NK-92 treated with Interleukin-12 subunit alpha and Interleukin-12 subunit beta, amount 100 ng/mL, for 24 hours (cell line): ENCODE results near the gene PPP3R1.

Source experiments
- DNase-seq: peaks from one replicate; lab custom pipeline; 2025; lab: John Stamatoyannopoulos, UW

PPP3R1 gene

DNA sequence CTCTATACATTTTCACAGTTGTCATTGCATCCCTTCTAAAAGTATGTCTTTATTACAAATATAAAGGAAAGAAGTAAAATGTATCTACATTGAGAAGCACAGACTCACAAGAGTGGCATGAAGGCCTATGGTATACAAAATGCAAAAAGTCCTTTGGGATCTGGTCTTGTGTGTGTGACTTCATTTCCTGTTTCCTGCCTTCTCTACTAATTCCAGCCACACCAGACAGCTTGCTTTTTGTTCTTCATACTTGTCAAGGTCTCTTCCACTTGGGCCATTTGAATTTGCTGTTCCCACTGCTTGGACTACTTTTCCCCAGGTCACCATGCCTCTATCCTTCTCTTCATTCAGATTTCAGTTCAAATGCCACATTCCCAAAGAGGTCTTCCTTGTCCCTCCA is 101.3 kb downstream of the PPP3R1 start:
- DNase-seq: no peak

DNA sequence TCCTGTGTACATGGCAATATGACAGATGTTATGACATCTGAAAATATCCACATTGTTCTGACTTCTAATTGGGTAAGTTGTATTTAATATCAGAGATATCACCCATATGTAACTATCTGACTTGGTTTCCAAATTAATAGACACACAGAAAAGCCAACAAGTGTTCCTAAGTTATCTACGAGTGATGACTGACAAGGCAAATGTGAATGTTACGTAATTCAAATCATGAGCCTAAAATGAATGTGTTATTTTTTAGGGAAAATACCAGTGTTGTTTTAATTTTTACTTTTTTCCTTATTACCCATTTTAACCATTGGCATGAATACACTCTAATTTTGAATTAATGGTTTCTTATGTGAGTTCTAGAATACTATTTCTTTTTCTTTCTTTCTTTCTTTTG is 110.5 kb downstream of the PPP3R1 start:
- DNase-seq: no peak

DNA sequence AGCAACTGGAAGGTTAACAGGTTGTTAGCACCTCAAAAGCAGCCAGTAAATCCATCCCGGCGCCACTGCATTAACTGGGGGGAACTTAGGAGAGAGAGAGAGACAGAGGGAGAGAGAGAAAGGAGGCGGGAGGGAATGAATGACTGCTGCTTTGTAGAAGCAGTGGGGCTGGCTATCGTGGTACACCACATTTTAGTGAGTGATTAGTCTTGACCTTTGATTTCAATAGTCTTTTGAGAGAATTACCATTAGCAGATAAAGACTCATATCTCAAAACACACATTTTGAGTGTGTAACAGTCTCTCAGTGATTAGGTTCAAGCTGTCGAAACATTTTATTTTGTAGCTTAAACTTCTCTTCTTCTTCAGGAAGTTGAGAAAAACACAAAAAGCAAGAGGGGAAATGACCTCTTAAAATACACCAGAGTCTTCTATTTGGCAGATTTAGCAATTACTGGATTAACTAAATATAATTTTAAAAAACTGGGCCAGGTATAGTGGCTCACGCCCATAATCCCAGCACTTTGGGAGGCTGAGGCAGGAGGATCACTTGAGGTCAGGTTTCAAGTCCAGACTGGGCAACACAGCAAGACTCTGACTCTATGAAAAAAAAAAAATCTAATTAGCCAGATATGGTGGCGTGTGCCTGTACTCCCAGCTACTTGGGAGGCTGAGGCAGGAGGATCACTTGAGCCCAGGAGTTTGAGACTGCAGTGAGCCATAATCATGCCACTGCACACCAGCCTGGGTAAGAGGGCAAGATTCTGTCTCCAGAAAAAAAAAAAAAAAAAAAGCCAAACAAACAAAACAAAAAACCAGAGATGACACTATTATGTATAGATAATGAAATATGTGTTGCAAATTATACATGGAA is 116.6 kb downstream of the PPP3R1 start:
- no peak for DNase-seq

DNA sequence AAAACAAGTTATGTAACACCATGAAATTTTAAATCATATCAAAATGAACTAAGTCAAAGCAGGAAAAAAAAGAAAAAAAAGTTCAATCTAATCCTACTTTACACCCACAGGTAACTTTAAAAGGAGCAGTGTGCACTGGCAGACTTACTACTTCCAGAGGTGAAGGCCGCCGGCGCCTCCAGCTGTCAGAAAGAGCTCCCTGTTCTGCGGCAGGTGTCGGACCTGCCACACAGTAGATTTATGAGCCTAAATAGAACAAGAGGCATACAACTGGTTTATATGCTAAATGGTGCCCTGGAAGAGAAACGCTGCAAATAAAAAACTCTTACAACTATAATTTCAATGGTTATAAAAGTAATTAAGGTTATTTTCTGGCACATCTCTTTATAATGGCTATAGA is 117.8 kb downstream of the PPP3R1 start:
- DNase-seq: no peak

DNA sequence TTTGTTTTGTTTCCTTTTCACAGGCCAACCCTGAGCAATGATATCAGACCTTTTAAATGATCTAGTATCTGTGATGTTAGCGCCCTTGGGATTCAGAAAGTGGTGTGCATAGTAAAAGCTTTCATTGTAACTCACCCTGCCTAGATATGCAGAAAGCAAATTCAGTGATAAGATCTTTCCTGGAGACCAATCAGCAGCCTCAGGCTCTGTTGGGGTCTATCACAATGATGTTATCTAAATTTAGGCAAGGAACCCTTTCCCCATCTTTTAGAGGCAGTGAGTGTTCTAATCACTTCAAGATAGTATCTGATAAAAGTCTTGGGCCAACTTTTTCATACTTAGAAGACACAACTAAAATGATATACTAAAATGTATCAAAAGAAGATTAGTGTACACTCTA is 118.2 kb downstream of the PPP3R1 start:
- DNase-seq: no peak
